ENCODE measurements around the gene DDX55.

- TF ChIP-seq CTCF (optimal IDR thresholded peaks at IDR 0.05 in 1 of 3, IDR thresholded peaks at IDR 0.05 in 1 of 3, conservative IDR thresholded peaks at IDR 0.05 in 1 of 3; ENCODE audit: extremely low read depth in 1 of 3, insufficient read depth in 2 of 3, low read length in 3 of 3) = no peak
- TF ChIP-seq EZH2 (IDR thresholded peaks at IDR 0.05; ENCODE audit: low read length) = no peak
These were observed 28.0 kb upstream of the DDX55 start for GRCh38 chr12:123573870-123574269.
